Measurements from ENCODE around the gene LCE1F. TPM values are rescaled to one million over a fixed set of nuclear protein-coding genes. Genes with fewer than 3 reads are reported as not detected.

LCE1F gene
- total RNA-seq, 1 experiment from 2014 or later, result not detected

DNA sequence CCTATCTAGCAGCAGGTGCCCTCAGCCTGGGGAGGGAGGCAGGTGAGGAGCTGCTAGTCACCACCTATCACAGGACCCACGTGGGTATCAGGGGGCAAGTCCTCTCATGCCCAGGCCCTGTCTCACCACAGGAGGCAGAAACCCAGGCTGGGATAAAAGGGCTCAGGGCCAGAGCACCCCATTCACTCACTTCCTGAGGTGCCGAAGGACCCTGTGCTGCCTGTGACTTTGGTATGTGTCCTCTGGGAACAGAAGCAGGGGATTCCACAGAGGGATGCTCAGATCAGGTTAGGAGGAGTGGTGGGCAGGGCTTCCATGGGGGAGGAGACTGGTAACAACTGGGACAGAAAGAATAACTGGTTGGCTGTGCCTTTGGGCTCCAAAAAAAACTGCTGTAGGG is 11.1 kb downstream of the LCE1F start, which contains the start of gene LCE1E:
Gene LCE1E (plus strand): TSS at position 181 of the 400 bp plus-strand sequence. CDS start 1,043 bp downstream, outside the sequence.
- Mint-ChIP-seq H3K27me3 (ENCODE audit: insufficient read depth, unreplicated experiment) (peaks cover 12% of the 10 kb centered on the region), H3K27ac (ENCODE audit: unreplicated experiment) (no peak within 1 kb of the TSS), H3K4me3 (ENCODE audit: unreplicated experiment) (no peak within 1 kb of the TSS), H3K9me3 (ENCODE audit: unreplicated experiment) (no peaks in the 10 kb centered on the region), H3K4me1 (ENCODE audit: low read depth, unreplicated experiment) (no peaks in the 10 kb centered on the region), H3K36me3 (ENCODE audit: insufficient read depth, unreplicated experiment) (no peaks in the 10 kb centered on the region)
- H3K4me1 ChIP-seq, result 0 out of 2 replicates have a peak, but pooled peaks cover 4% of the 10 kb centered on the region
- POLR2A ChIA-PET, result no interaction called here
- no peaks in the 10 kb centered on the region for H3K9me3 ChIP-seq
- no peak for DNase-seq
- CTCF ChIA-PET, result no interaction called here
- H3K4me3 ChIP-seq (ENCODE audit: low read depth, low read length), result no peak within 1 kb of the TSS
- intact Hi-C loops (cut with micrococcal nuclease; ENCODE audit: unreplicated experiment), result loop anchor here (1.0 kb wide), 1 partner anchor 13 kb away; no protein-coding TSS in a partner anchor
- no peak for TF ChIP-seq CTCF (IDR thresholded peaks at IDR 0.05; ENCODE audit: insufficient read depth in 1 of 2, low read depth in 1 of 2, low read length in 1 of 2, severe bottlenecking in 1 of 2, unreplicated experiment in 1 of 2)
- no TSS peak for BruUV-seq (replicated peaks)
- no peaks in the 10 kb centered on the region; the same call in 1 of the 2 replicates for H3K27me3 ChIP-seq (replicated peaks; ENCODE audit: control insufficient read depth, insufficient read depth, low read length)
- no peaks in the 10 kb centered on the region for H3K36me3 ChIP-seq (ENCODE audit: control insufficient read depth, insufficient read depth, low read length)

- Mint-ChIP-seq H3K36me3 (ENCODE audit: insufficient read depth, unreplicated experiment) (no peaks in the 10 kb centered on the region), H3K4me1 (ENCODE audit: low read depth, unreplicated experiment) (no peaks in the 10 kb centered on the region), H3K4me3 (ENCODE audit: unreplicated experiment) (no peak overlapping the region), H3K27ac (ENCODE audit: unreplicated experiment) (no peak overlapping the region), H3K9me3 (ENCODE audit: unreplicated experiment) (no peaks in the 10 kb centered on the region), H3K27me3 (ENCODE audit: insufficient read depth, unreplicated experiment) (peaks cover 10% of the 10 kb centered on the region)
- Histone ChIP-seq H3K4me3 (ENCODE audit: low read depth, low read length) (no peak overlapping the region), H3K27me3 (replicated peaks; ENCODE audit: control insufficient read depth, insufficient read depth, low read length) (no peaks in the 10 kb centered on the region), H3K9me3 (no peaks in the 10 kb centered on the region; the same call in 1 of the 2 replicates), H3K4me1 (no peaks in the 10 kb centered on the region), H3K36me3 (ENCODE audit: control insufficient read depth, insufficient read depth, low read length) (no peaks in the 10 kb centered on the region)
- DNase-seq, result no peak
- no TSS peak for BruUV-seq (replicated peaks)
- CTCF ChIA-PET, result no interaction called here
- no peak for TF ChIP-seq CTCF (IDR thresholded peaks at IDR 0.05; ENCODE audit: insufficient read depth in 1 of 2, low read depth in 1 of 2, low read length in 1 of 2, severe bottlenecking in 1 of 2, unreplicated experiment in 1 of 2)
- POLR2A ChIA-PET, result no interaction called here
- intact Hi-C loops (cut with micrococcal nuclease; ENCODE audit: unreplicated experiment), result no loop called here
Observed at GRCh38 chr1:152795686-152796085, 20.7 kb downstream of the LCE1F start.

- no peaks in the 10 kb centered on the region; the same call in 1 of the 2 replicates for H3K9me3 ChIP-seq
- H3K4me3 Mint-ChIP-seq (ENCODE audit: unreplicated experiment), result no peak within 1 kb of the TSS
- no peak for DNase-seq
- H3K27me3 Mint-ChIP-seq (ENCODE audit: insufficient read depth, unreplicated experiment), result peaks cover 16% of the 10 kb centered on the region
- intact Hi-C loops (cut with micrococcal nuclease; ENCODE audit: unreplicated experiment), result no loop called here
- CTCF ChIA-PET, result no interaction called here
- H3K27ac Mint-ChIP-seq (ENCODE audit: unreplicated experiment), result no peak within 1 kb of the TSS
- no peaks in the 10 kb centered on the region for H3K36me3 ChIP-seq (ENCODE audit: control insufficient read depth, insufficient read depth, low read length)
- no peak within 1 kb of the TSS for H3K4me3 ChIP-seq (ENCODE audit: low read depth, low read length)
- no peak for TF ChIP-seq CTCF (IDR thresholded peaks at IDR 0.05; ENCODE audit: insufficient read depth in 1 of 2, low read depth in 1 of 2, low read length in 1 of 2, severe bottlenecking in 1 of 2, unreplicated experiment in 1 of 2)
- H3K4me1 ChIP-seq, result no peaks in the 10 kb centered on the region
- no peaks in the 10 kb centered on the region for H3K36me3 Mint-ChIP-seq (ENCODE audit: insufficient read depth, unreplicated experiment)
- POLR2A ChIA-PET, result no interaction called here
- BruUV-seq (replicated peaks), result no TSS peak
- H3K27me3 ChIP-seq (replicated peaks; ENCODE audit: control insufficient read depth, insufficient read depth, low read length), result no peaks in the 10 kb centered on the region
- no peaks in the 10 kb centered on the region for H3K4me1 Mint-ChIP-seq (ENCODE audit: low read depth, unreplicated experiment)
- H3K9me3 Mint-ChIP-seq (ENCODE audit: unreplicated experiment), result no peaks in the 10 kb centered on the region
Observed at GRCh38 chr1:152796421-152796820, 21.5 kb downstream of the LCE1F start, which contains the start of gene LCE1D. LCE1D (plus strand) TSS chr1:152796721; CDS start chr1:152797795, 1,074 bp downstream.

Data from Caco-2 (cell line).